GM10847 (cell line): ENCODE results near the gene RSPH10B2.
"Not testable (repeated sequence)": the region's sequence is repeated elsewhere in the genome, so short reads cannot be mapped to it uniquely, and the experiment has no call there.

Experiments used
- POLR2A ChIP-seq: IDR thresholded peaks from 2 replicates; pipeline ENCODE4 v1.6.1; 2011; ENCODE audit not compliant: insufficient read length; ENCODE audit errors: extremely low read depth

RSPH10B2 gene

DNA sequence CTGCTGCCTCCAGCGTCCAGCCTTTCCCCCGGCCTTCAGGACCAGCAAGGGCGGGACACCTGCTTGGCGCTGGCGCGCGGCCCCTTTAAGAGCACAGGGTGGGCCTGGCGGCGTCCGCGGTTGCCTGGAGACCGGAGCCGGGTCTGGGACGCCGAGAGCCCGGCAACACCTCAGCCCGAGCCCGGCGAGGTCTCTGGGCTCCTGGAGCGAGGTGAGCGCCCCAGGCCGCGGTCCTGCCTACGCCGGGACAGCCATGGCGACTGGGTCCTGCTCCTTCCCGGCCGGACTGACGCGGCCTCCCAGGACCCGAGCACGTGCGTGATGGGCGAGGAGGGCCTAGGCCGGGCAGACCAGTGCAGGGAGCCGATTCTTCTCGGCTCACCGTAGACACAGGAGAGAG lies at the start of gene RSPH10B2:
RSPH10B2 (plus strand) TSS at position 140 of the 400 bp plus-strand sequence. CDS start 3,575 bp downstream, outside the sequence.
- TF ChIP-seq POLR2A: not testable (repeated sequence)

DNA sequence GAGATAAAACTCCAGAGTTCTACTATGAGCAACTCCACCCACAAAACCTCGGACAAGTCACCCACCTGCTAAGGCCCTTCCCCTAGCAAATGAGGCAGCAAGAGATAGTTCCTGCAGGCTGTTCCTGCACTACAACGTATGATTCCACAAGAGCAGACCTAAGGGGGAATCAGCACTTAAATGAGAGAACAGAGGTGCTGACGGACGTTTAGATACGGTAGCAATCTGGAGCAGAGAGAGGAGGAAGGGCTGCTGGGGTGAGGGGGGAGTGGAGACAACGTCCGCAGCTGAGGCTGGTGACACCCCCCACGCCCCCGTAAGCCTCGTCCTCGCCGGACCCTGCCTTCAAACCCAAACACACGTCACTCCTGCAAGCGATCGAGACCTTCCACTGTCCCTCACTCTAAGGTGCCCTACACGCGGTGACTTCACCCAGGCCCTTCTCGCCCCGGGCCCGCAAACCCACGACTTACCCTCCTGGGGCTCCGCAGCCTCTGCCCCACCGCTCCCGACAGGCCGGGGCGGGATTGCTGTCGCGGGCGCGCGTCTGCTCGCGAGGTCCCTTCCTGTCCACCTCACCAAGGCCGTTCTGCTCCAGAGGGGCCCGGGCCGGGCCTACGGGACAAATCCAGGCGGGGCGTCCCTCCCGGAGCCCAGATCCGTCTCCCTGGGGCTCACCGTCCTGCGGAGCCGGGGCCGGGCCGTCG lies 47.8 kb upstream of the RSPH10B2 start:
- no peak for TF ChIP-seq POLR2A

DNA sequence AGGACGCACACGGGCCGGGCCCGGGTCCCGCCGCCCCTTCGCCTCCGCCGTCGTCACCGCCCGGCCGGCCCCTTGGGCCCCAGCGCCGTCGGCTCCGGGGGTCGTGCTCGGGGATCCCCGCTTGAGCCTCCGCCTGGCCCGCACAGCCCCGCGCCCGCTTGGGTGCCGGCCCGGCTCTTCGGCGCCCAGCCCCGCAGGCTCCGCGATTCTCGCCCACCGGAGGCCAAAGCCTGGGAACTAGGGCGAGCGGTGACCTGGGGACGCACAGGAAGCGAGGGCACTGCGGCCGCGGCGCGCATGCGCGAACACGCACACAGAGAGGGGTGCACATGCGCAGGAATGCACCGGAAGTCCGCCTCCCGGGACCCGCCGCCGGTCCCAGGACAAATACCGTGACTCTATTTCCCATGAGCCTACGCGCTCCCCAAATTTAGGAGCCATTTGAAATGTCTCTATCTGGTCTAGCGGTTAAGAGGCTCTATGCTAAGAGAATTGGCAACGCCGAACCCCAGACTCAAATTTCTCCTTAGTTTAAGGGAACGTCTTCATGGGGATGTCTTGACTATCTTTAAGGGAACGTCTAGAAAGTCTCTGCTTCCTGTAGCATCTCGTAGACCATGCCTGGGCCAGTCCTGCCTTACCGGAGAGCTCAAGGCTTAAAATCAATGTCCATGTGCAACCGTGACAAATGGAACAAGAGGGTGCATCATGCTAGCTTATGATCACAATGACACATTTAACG lies 47.1 kb upstream of the RSPH10B2 start, which contains the start of gene ZNF12:
ZNF12 (minus strand) TSS at position 282 of the 742 bp plus-strand sequence. CDS start 1,774 bp downstream, outside the sequence.
- TF ChIP-seq POLR2A: peak; percentile 75

GRCh38 chr7:6708304-6708703 lies 45.6 kb upstream of the RSPH10B2 start:
- no peak for TF ChIP-seq POLR2A

GRCh38 chr7:6709808-6710207 lies 44.1 kb upstream of the RSPH10B2 start:
- TF ChIP-seq POLR2A: no peak

DNA sequence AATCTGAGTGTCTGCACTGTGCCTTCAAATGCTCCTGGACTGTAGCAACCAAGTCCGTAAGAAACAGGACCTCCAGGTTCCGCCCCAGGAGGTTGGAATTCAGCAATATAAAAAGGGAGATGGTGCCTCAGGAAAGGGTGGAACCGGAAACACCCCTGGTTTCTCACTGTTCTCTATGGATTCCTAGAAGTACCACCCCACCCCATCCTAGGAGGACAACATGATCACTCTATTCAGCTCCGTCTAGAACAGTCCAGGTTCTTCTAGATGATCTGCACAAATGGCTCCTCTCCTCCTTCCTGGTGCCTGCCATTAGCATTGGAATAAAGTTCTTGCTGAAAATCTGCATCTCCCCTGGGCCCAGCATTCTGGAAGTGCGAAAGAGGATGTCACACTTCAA lies 39.5 kb upstream of the RSPH10B2 start:
- TF ChIP-seq POLR2A: no peak

GRCh38 chr7:6718124-6718523 lies 35.8 kb upstream of the RSPH10B2 start:
- no peak for TF ChIP-seq POLR2A

GRCh38 chr7:6725003-6725402 lies 28.9 kb upstream of the RSPH10B2 start:
- TF ChIP-seq POLR2A: no peak

DNA sequence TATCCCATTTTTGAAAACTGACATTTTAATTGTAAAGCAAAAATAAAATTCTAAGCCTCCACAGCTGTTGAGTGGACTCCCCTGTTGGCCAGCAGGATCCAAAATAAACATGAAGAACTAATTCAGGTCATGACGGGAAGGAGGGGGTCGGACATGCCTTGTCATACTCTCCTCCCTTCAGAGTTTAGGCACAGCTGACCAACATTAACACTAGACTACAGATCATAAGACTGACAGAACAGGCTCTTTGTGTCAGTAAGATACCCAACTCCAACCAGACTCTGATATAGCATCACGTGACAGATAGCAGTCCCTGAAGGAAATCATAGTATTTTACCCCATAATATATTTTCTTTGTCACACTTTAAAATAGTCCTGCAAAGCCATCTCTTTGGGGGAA lies 26.2 kb upstream of the RSPH10B2 start:
- no peak for TF ChIP-seq POLR2A

- TF ChIP-seq POLR2A: peak; percentile 85
Observed at GRCh38 chr7:6729492-6730342, 24.2 kb upstream of the RSPH10B2 start.

DNA sequence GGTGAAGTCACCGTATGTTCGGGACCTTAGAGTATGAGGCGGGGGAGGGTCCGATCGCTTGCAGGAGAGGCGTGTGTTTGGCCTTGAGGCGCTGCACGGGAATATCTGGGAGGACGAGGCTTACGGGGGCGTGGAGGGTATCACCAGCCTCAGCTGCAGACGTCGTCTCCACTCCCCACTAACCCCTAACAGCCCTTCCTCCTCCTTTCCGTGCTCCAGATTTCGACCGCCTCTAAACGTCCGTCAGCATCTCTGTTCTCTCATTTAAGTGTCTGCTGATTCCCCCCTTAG lies 23.6 kb upstream of the RSPH10B2 start:
- no peak for TF ChIP-seq POLR2A

DNA sequence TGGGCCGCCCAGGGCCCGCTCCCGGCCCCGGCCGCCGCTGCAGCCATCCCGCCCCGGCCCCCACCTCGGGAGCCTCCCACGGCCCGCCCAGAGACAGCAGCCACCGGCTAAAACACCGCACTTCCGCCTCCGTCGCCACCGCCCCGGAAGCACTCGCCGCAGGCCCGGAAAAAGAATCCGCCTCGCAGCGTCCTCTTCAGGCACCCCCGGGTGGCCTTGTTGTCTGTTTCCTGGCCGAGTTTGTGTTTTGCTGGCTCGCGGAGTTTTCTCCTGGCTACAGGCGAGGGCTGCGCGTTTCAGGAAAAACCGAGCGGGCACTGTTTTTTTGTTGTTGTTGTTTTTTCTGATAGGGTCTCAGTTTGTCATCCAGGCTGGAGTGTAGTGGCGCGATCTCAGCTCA lies 72.2 kb downstream of the RSPH10B2 start, which contains the start of gene CCZ1B:
CCZ1B (minus strand) TSS at position 125 of the 400 bp plus-strand sequence; CDS start at position 47, 78 bp downstream.
- TF ChIP-seq POLR2A: not testable (repeated sequence)

DNA sequence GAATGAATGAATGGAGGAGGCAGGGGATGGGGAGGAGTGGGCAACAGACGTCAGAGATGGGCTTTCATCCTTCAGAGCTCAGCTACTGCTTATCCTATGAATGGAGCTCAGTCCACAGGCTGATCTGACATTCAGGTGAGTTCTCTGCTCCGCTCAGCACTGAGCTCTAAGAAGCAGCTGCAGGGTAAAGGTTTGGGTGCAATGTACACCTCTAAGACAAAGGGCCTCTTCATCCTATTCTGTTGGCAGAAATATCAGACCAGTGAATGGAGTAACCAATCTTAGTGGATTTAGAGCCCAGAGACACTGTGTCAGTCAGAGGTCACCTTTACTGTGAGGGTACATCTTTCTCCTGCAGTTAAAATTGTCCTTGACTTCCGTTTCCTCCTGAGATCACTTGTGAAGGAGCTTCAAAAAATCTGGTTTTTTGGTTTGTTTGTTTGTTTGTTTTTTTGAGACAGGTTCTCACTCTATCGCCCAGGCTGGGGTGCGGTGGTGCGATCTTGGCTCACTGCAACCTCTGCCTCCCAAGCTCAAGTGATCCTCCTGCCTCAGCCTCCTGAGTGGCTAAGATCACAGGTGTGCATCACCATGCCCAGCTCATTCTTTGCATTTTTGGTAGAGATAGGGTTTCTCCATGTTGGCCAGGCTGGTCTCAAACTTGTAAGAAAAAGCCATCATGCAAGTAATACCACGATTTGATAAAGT lies 77.3 kb downstream of the RSPH10B2 start:
- TF ChIP-seq POLR2A: no peak

DNA sequence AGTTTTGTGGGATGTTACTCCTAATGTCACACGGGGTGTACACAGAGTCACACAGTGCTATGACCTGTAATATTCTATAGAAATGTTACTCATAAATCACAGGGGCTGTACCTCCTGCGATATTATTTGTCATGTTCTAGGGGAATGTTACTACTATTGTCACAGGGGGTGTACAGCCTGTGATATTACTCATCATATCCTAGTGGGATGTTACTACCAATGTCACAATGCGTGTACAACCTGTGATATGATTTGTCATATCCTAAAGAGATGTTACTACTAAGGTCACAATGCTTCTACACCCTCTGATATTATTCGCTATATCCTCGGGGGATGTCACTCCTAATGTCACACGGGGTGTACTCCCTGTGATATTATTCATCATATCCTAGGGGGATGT lies 79.7 kb downstream of the RSPH10B2 start:
- TF ChIP-seq POLR2A: no peak
